ENCODE data around the gene UGDH. TPM values are rescaled to one million over a fixed set of nuclear protein-coding genes. Genes with fewer than 3 reads are reported as not detected.

UGDH gene
- total and polyA plus RNA-seq, 2 of the 13 experiments (the other 11 are each of a cell fraction or from before 2014, with no cell fraction given), result 99.0 to 384 TPM

DNA sequence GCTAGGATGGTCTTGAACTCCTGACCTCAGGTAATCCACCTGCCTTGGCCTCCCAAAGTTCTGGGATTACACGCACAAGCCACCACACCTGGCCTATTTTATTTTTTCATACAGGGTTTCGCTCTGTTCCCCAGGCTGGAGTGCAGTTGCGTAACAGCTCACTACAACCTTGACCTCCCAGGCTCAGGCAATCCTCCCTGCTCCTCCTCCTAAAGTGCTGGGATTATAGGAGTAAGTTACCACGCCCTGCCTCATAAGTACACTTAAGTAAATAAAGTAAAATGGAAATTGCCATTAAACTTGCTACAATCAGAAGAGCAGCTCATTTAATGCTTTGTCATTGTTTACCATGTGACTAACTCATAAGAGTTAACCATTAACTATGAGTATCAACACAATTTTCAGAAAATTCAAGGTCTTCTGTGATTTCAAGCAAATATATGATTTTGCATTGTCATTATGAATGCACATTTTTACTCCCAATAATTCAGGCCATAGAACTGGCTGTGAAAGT lies 12.3 kb downstream of the UGDH start (continued):
- TF ChIP-seq, protein P1, sequence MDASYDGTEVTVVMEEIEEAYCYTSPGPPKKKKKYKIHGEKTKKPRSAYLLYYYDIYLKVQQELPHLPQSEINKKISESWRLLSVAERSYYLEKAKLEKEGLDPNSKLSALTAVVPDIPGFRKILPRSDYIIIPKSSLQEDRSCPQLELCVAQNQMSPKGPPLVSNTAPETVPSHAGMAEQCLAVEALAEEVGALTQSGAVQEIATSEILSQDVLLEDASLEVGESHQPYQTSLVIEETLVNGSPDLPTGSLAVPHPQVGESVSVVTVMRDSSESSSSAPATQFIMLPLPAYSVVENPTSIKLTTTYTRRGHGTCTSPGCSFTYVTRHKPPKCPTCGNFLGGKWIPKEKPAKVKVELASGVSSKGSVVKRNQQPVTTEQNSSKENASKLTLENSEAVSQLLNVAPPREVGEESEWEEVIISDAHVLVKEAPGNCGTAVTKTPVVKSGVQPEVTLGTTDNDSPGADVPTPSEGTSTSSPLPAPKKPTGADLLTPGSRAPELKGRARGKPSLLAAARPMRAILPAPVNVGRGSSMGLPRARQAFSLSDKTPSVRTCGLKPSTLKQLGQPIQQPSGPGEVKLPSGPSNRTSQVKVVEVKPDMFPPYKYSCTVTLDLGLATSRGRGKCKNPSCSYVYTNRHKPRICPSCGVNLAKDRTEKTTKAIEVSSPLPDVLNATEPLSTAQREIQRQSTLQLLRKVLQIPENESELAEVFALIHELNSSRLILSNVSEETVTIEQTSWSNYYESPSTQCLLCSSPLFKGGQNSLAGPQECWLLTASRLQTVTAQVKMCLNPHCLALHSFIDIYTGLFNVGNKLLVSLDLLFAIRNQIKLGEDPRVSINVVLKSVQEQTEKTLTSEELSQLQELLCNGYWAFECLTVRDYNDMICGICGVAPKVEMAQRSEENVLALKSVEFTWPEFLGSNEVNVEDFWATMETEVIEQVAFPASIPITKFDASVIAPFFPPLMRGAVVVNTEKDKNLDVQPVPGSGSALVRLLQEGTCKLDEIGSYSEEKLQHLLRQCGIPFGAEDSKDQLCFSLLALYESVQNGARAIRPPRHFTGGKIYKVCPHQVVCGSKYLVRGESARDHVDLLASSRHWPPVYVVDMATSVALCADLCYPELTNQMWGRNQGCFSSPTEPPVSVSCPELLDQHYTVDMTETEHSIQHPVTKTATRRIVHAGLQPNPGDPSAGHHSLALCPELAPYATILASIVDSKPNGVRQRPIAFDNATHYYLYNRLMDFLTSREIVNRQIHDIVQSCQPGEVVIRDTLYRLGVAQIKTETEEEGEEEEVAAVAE (CRISPR knock-in tag; IDR thresholded peaks at IDR 0.05; ENCODE audit: borderline replicate concordance), result peak; percentile 53; the same call in 1 of the 2 replicates
- TF ChIP-seq BRCA1 (CRISPR knock-in tag; IDR thresholded peaks at IDR 0.05), result 0 out of 2 replicates have a peak, but pooled peaks have one; percentile 45
- no peak for TF ChIP-seq ZNF672 (CRISPR knock-in tag; IDR thresholded peaks at IDR 0.05)
- TF ChIP-seq MTF1 (CRISPR knock-in tag; IDR thresholded peaks at IDR 0.05), result no peak
- no peak for TF ChIP-seq ZNF430 (CRISPR knock-in tag; IDR thresholded peaks at IDR 0.05)
- TF ChIP-seq ZNF232 (CRISPR knock-in tag; IDR thresholded peaks at IDR 0.05; ENCODE audit: borderline replicate concordance), result peak; percentile 81; the same call in 1 of the 2 replicates
- TF ChIP-seq KAT7 (CRISPR knock-in tag; IDR thresholded peaks at IDR 0.05; ENCODE audit: borderline replicate concordance), result peak; percentile 26; the same call in 1 of the 2 replicates
- peak in 1 of 2 experiments; percentile 96; a peak in 2 of 4 replicates for TF ChIP-seq KLF16 (CRISPR knock-in tag; IDR thresholded peaks at IDR 0.05)
- peak; percentile 79 for TF ChIP-seq KLF9 (CRISPR knock-in tag; IDR thresholded peaks at IDR 0.05; ENCODE audit: low read depth)
- TF ChIP-seq, protein P2, sequence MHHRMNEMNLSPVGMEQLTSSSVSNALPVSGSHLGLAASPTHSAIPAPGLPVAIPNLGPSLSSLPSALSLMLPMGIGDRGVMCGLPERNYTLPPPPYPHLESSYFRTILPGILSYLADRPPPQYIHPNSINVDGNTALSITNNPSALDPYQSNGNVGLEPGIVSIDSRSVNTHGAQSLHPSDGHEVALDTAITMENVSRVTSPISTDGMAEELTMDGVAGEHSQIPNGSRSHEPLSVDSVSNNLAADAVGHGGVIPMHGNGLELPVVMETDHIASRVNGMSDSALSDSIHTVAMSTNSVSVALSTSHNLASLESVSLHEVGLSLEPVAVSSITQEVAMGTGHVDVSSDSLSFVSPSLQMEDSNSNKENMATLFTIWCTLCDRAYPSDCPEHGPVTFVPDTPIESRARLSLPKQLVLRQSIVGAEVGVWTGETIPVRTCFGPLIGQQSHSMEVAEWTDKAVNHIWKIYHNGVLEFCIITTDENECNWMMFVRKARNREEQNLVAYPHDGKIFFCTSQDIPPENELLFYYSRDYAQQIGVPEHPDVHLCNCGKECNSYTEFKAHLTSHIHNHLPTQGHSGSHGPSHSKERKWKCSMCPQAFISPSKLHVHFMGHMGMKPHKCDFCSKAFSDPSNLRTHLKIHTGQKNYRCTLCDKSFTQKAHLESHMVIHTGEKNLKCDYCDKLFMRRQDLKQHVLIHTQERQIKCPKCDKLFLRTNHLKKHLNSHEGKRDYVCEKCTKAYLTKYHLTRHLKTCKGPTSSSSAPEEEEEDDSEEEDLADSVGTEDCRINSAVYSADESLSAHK (CRISPR knock-in tag; IDR thresholded peaks at IDR 0.05; ENCODE audit: borderline replicate concordance), result no peak
- peak; percentile 89 for TF ChIP-seq REPIN1 (CRISPR knock-in tag; IDR thresholded peaks at IDR 0.05; ENCODE audit: borderline replicate concordance, low read depth)
- TF ChIP-seq, protein P3, sequence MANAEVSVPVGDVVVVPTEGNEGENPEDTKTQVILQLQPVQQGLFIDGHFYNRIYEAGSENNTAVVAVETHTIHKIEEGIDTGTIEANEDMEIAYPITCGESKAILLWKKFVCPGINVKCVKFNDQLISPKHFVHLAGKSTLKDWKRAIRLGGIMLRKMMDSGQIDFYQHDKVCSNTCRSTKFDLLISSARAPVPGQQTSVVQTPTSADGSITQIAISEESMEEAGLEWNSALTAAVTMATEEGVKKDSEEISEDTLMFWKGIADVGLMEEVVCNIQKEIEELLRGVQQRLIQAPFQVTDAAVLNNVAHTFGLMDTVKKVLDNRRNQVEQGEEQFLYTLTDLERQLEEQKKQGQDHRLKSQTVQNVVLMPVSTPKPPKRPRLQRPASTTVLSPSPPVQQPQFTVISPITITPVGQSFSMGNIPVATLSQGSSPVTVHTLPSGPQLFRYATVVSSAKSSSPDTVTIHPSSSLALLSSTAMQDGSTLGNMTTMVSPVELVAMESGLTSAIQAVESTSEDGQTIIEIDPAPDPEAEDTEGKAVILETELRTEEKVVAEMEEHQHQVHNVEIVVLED (CRISPR knock-in tag; IDR thresholded peaks at IDR 0.05; ENCODE audit: borderline replicate concordance), result peak; percentile 45; the same call in 1 of the 2 replicates
- TF ChIP-seq THAP11 (CRISPR knock-in tag; IDR thresholded peaks at IDR 0.05), result peak; percentile 65
- TF ChIP-seq RBM39 (IDR thresholded peaks at IDR 0.05; ENCODE audit: low read depth, low read length, poor library complexity, severe bottlenecking), result no peak
- TF ChIP-seq, protein P4, sequence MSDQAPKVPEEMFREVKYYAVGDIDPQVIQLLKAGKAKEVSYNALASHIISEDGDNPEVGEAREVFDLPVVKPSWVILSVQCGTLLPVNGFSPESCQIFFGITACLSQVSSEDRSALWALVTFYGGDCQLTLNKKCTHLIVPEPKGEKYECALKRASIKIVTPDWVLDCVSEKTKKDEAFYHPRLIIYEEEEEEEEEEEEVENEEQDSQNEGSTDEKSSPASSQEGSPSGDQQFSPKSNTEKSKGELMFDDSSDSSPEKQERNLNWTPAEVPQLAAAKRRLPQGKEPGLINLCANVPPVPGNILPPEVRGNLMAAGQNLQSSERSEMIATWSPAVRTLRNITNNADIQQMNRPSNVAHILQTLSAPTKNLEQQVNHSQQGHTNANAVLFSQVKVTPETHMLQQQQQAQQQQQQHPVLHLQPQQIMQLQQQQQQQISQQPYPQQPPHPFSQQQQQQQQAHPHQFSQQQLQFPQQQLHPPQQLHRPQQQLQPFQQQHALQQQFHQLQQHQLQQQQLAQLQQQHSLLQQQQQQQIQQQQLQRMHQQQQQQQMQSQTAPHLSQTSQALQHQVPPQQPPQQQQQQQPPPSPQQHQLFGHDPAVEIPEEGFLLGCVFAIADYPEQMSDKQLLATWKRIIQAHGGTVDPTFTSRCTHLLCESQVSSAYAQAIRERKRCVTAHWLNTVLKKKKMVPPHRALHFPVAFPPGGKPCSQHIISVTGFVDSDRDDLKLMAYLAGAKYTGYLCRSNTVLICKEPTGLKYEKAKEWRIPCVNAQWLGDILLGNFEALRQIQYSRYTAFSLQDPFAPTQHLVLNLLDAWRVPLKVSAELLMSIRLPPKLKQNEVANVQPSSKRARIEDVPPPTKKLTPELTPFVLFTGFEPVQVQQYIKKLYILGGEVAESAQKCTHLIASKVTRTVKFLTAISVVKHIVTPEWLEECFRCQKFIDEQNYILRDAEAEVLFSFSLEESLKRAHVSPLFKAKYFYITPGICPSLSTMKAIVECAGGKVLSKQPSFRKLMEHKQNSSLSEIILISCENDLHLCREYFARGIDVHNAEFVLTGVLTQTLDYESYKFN (CRISPR knock-in tag; conservative IDR thresholded peaks at IDR 0.05), result peak; percentile 93
